Esophagus squamous epithelium (tissue), 5 donors: ENCODE data around the gene GYG2. TPM values are rescaled to one million over a fixed set of nuclear protein-coding genes. Genes with fewer than 3 reads are reported as not detected.
A peak's percentile ranks its signal among the peaks of the same experiment; 100 is the strongest.

Experiments
- DNase-seq: peaks from one replicate; lab custom pipeline; 2025; lab: John Stamatoyannopoulos, UW
- H3K27ac ChIP-seq, 4 donors: fragments of 200-600 bp; sonication (generic); one replicate each; pipeline ENCODE4 v1.5.1; 2016 to 2019; ENCODE audit warnings: mild to moderate bottlenecking in 1 of 4
- H3K27me3 ChIP-seq, 4 donors: fragments of 200-600 bp; sonication (generic); 1 replicate in 3 of 4; 2 replicates in 1 of 4; pipeline versions ENCODE4 v1.5.1 to v1.6.0; 2017 to 2021; ENCODE audit warnings: antibody characterized with exemption in 1 of 4
- H3K36me3 ChIP-seq, 3 donors: fragments of 200-600 bp; sonication (generic); one replicate each; pipeline ENCODE4 v1.5.1; 2016 to 2019
- H3K4me1 ChIP-seq, 3 donors: fragments of 200-600 bp; sonication (generic); one replicate each; pipeline ENCODE4 v1.5.1; 2017 to 2019
- H3K4me3 ChIP-seq, 4 donors: fragments of 200-600 bp; sonication (generic); 1 replicate in 3 of 4; 2 replicates in 1 of 4; pipeline ENCODE4 v1.5.1; 2016 to 2019; ENCODE audit warnings: mild to moderate bottlenecking in 2 of 4, moderate library complexity in 1 of 4
- H3K9me3 ChIP-seq, 3 donors: fragments of 200-600 bp; sonication (generic); one replicate each; pipeline ENCODE4 v1.5.1; 2016 to 2019
- POLR2A ChIP-seq, 4 donors: fragments of 450-650 bp; IDR thresholded peaks; one replicate each; pipeline ENCODE4 v1.6.1; 2017; ENCODE audit warnings: antibody characterized with exemption in 4 of 4, mild to moderate bottlenecking in 4 of 4, moderate library complexity in 3 of 4
- WGBS, 2 donors: methylation state at CpG; one replicate each; pipeline ENCODE4 v1.1.5; 2018; 5-methylcytosine and 5-hydroxymethylcytosine counted together
- intact Hi-C: fragments of 100-400 bp; cut with DNase I; formaldehyde crosslinking; loops from one replicate; pipeline ENCODE4 v1.15.0; 2022
- total RNA-seq, 4 donors: library from RNA; depleted of rRNA; stranded (reverse); fragments of >200 nt; gene quantifications; one replicate each; pipeline ENCODE4 v1.1.0, GENCODE V29; 2016
- TF ChIP-seq, protein P1 (sequence below), 6 experiments: fragments of 450-650 bp in 4 of 6; fragments of 200-600 bp in 2 of 6; sonication (generic) in 2 of 6; IDR thresholded peaks; one replicate each; pipeline ENCODE4 v1.5.1; 2016 to 2019; ENCODE audit warnings: antibody characterized with exemption in 6 of 6, mild to moderate bottlenecking in 4 of 6, moderate library complexity in 4 of 6
- donor health status: DM: yes; HTN: yes; CAD: no.

Gene GYG2
- total RNA-seq, 4 donors from 2014 or later: 0.42 to 1.7 (median 0.95) TPM; not detected in 1

DNA sequence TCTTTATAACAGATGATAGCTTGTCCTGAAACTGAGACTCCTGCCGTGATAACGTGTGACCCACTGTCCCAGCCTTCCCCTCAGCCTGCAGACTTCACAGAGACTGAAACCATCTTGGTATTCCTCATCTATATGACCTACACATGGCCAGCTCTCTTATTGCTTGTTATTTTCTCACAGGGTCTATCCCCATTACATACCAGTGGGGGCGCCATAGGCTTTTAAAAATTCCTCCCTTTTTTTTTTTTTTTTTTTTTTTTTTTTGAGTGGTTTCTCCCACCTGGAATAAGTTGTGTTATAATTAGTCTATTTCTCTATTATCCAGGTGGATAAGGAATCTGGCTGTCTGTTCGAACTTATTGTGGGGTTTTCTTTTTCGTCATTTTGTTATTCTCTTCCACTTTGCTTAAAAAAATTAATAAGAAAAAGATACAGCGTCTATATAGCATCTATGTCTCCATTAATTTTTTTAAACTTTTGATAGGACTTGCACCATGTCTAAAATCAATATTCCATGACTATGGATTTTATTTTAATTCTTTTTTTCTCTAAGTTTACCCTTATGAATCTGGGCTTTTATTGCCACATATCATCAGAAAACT is 47.2 kb downstream of the GYG2 start:
- TF ChIP-seq, protein P1, sequence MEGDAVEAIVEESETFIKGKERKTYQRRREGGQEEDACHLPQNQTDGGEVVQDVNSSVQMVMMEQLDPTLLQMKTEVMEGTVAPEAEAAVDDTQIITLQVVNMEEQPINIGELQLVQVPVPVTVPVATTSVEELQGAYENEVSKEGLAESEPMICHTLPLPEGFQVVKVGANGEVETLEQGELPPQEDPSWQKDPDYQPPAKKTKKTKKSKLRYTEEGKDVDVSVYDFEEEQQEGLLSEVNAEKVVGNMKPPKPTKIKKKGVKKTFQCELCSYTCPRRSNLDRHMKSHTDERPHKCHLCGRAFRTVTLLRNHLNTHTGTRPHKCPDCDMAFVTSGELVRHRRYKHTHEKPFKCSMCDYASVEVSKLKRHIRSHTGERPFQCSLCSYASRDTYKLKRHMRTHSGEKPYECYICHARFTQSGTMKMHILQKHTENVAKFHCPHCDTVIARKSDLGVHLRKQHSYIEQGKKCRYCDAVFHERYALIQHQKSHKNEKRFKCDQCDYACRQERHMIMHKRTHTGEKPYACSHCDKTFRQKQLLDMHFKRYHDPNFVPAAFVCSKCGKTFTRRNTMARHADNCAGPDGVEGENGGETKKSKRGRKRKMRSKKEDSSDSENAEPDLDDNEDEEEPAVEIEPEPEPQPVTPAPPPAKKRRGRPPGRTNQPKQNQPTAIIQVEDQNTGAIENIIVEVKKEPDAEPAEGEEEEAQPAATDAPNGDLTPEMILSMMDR (IDR thresholded peaks at IDR 0.05): peak in 3 of 6 experiments; percentile 10 to 31 (median 30)
- TF ChIP-seq POLR2A (IDR thresholded peaks at IDR 0.05): no peak
- H3K4me1 ChIP-seq: no peaks in the 10 kb centered on the region
- no peaks in the 10 kb centered on the region for H3K9me3 ChIP-seq
- no peaks in the 10 kb centered on the region for H3K36me3 ChIP-seq
- WGBS, 2 donors: 64 to 74% methylated on average over 6 of the region's 6 CpGs
- H3K4me3 ChIP-seq: no peak overlapping the region
- no peak for DNase-seq
- H3K27me3 ChIP-seq: no peaks in the 10 kb centered on the region
- intact Hi-C loops: no loop called here
- no peak overlapping the region for H3K27ac ChIP-seq

DNA sequence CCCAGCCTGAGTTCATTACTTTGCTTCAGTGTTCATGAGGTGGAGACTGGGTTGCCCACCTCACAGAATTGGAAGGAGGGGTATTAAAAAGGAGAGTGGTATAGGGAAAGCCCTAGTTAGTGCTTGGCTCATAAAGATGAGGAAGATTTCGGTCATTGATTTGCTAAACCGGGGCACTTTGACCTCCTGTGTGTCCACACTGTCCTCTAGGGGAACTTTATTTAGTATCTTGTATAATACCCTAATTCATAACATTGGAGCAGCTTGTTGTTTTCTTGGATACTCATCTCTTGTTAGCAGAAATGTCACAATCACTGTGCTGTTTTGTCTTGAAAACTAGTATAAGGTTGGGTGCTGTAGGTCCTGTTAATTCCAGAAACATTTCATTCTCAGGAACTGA is 49.8 kb downstream of the GYG2 start:
- intact Hi-C loops: no loop called here

DNA sequence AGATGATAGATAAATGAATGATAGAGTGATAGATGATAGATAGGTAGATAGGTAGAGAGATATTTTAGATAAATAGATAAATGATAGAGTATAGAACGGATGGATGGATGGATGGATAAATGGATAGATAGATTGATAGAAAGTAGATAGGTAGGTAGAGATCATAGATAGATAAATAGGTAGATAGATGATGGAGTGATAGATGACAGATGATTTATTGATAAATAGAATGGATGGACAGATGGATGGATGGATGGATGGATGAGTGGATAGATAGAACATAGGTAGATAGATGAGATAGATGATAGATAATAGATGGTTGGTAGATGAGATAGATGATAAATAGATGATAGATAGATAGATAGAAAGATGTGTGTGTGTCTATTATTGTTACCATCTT is 50.9 kb downstream of the GYG2 start:
- intact Hi-C loops: no loop called here
- WGBS, 2 donors: 70 to 83% methylated on average over 1 of the region's 1 CpG
- no peaks in the 10 kb centered on the region for H3K36me3 ChIP-seq
- no peaks in the 10 kb centered on the region for H3K9me3 ChIP-seq
- no peaks in the 10 kb centered on the region for H3K27me3 ChIP-seq
- TF ChIP-seq, protein P1 (IDR thresholded peaks at IDR 0.05): no peak
- TF ChIP-seq POLR2A (IDR thresholded peaks at IDR 0.05): no peak
- no peaks in the 10 kb centered on the region for H3K4me1 ChIP-seq
- no peak for DNase-seq
- no peak overlapping the region for H3K4me3 ChIP-seq
- H3K27ac ChIP-seq: no peak overlapping the region

More for the DNA sequence above, 49.8 kb downstream of the GYG2 start:
- 79 to 86% methylated on average over 2 of the region's 2 CpGs for WGBS, 2 donors
- no peak for TF ChIP-seq POLR2A (IDR thresholded peaks at IDR 0.05)
- TF ChIP-seq, protein P1 (IDR thresholded peaks at IDR 0.05): no peak
- DNase-seq: no peak
- Histone ChIP-seq H3K9me3 (no peaks in the 10 kb centered on the region), H3K27me3 (no peaks in the 10 kb centered on the region), H3K4me1 (no peaks in the 10 kb centered on the region), H3K36me3 (no peaks in the 10 kb centered on the region), H3K4me3 (no peak overlapping the region), H3K27ac (no peak overlapping the region)

DNA sequence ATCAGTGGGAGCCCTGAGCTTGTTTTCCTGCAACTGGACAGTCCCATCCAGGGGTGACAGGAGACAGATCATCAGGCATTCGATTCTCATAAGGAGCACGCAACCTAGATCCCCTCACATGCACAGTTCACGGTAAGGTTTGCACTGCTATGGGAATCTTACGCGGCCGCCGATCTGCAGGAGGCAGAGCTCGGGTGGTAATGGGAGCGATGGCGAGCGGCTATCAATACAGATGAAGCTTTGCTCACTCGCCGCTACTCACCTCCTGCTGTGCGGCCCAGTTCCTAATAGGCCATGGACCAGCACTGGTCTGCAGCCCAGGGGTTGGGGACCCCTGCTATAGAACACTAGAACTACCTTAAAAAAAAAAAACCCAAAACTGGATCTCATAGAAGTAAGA is 55.0 kb downstream of the GYG2 start:
- Histone ChIP-seq H3K4me3 (no peak overlapping the region), H3K36me3 (no peaks in the 10 kb centered on the region), H3K9me3 (no peaks in the 10 kb centered on the region), H3K27ac (no peak overlapping the region), H3K4me1 (no peaks in the 10 kb centered on the region), H3K27me3 (no peaks in the 10 kb centered on the region)
- intact Hi-C loops: no loop called here
- TF ChIP-seq POLR2A (IDR thresholded peaks at IDR 0.05): no peak
- TF ChIP-seq, protein P1 (IDR thresholded peaks at IDR 0.05): no peak
- DNase-seq: no peak
- WGBS, 2 donors: 86 to 92% methylated on average over 4 to 10 of the region's 14 CpGs

DNA sequence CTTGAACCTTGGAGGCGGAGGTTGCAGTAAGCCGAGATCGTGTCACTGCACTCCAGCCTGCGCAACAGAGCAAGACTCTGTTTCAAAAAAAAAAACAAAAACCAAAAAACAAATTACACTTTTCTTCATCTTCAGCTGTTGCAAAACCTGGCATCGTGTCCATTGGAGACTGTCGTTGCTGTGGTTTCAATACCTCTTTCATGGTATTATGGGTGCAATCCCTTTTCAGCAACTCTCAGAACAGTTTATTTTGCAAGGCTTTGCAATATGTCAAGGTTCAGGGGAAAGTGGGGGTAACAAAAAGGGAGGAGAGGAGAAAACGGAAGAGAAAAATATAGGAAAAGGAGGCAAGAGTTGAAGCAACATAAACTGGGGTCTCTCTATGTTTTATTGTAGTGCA is 59.6 kb downstream of the GYG2 start:
- H3K4me1 ChIP-seq: peaks cover 0 to 11% (median 0%) of the 10 kb centered on the region in 3 donors
- TF ChIP-seq, protein P1 (IDR thresholded peaks at IDR 0.05): no peak
- TF ChIP-seq POLR2A (IDR thresholded peaks at IDR 0.05): no peak
- no peaks in the 10 kb centered on the region for H3K9me3 ChIP-seq
- H3K27me3 ChIP-seq: no peaks in the 10 kb centered on the region
- no peak for DNase-seq
- H3K27ac ChIP-seq: no peak overlapping the region
- no peaks in the 10 kb centered on the region for H3K36me3 ChIP-seq
- intact Hi-C loops: no loop called here
- 85 to 87% methylated on average over 4 to 7 of the region's 7 CpGs for WGBS, 2 donors
- no peak overlapping the region for H3K4me3 ChIP-seq
